LoVo (cell line): Measurements from ENCODE around the gene PRSS12.
A peak's percentile ranks its signal among the peaks of the same experiment; 100 is the strongest.
"Not testable (repeated sequence)": the region's sequence is repeated elsewhere in the genome, so short reads cannot be mapped to it uniquely, and the experiment has no call there.

Experiments
- DNase-seq: peaks from one replicate; pipeline ENCODE4 v3.0.0-alpha.2; 2016; ENCODE audit warnings: low spot score

The PRSS12 gene

GRCh38 chr4:118278473-118279274, 74.1 kb downstream of the PRSS12 start:
- DNase-seq, result peak; percentile 97

GRCh38 chr4:118277243-118277642, 75.6 kb downstream of the PRSS12 start:
- DNase-seq, result peak; percentile 19

- no peak for DNase-seq
Measured at GRCh38 chr4:118276580-118276979, 76.2 kb downstream of the PRSS12 start.

GRCh38 chr4:118273642-118274041, 79.2 kb downstream of the PRSS12 start:
- DNase-seq, result no peak

- DNase-seq, result no peak
Measured at GRCh38 chr4:118271788-118272187, 81.0 kb downstream of the PRSS12 start.

GRCh38 chr4:118270492-118270891, 82.3 kb downstream of the PRSS12 start:
- DNase-seq, result peak; percentile 56

- no peak for DNase-seq
Measured at GRCh38 chr4:118268780-118269179, 84.0 kb downstream of the PRSS12 start.

- DNase-seq, result not testable (repeated sequence)
Measured at GRCh38 chr4:118266145-118266496, 86.7 kb downstream of the PRSS12 start.

GRCh38 chr4:118265312-118266144, 87.3 kb downstream of the PRSS12 start:
- peak; percentile 12 for DNase-seq

GRCh38 chr4:118264096-118264495, 88.7 kb downstream of the PRSS12 start:
- no peak for DNase-seq

- DNase-seq, result no peak
Measured at GRCh38 chr4:118260309-118260708, 92.5 kb downstream of the PRSS12 start.

- no peak for DNase-seq
Measured at GRCh38 chr4:118259111-118259510, 93.7 kb downstream of the PRSS12 start.

GRCh38 chr4:118254368-118254767, 98.4 kb downstream of the PRSS12 start:
- DNase-seq, result no peak

GRCh38 chr4:118249890-118250289, 102.9 kb downstream of the PRSS12 start:
- DNase-seq, result no peak

GRCh38 chr4:118237531-118237930, 115.3 kb downstream of the PRSS12 start:
- DNase-seq, result no peak

GRCh38 chr4:118235566-118236120, 117.2 kb downstream of the PRSS12 start:
- DNase-seq, result no peak
